GM12892 (cell line): ENCODE measurements around the gene OSBPL5.
"Not testable (repeated sequence)": the region's sequence is repeated elsewhere in the genome, so short reads cannot be mapped to it uniquely, and the experiment has no call there.

ENCODE experiments used
- DNase-seq: peaks from one replicate; pipeline ENCODE4 v3.0.0; 2011; ENCODE audit not compliant: insufficient read length
- FAIRE-seq: peaks from 2 replicates; lab custom pipeline; 2011; peaks lifted over from hg19 to GRCh38; lab: Jason Lieb, UNC
- POLR2A ChIP-seq: IDR thresholded peaks from 2 replicates; pipeline ENCODE4 v1.6.1; 2011; ENCODE audit warnings: low read depth, low read length, control low read depth
- POLR2AphosphoS5 ChIP-seq: IDR thresholded peaks from 2 replicates; pipeline ENCODE4 v1.6.1; 2011; ENCODE audit warnings: low read depth, low read length, control low read depth
- TAF1 ChIP-seq: IDR thresholded peaks from 2 replicates; pipeline ENCODE4 v1.6.1; 2011; ENCODE audit warnings: low read depth, mild to moderate bottlenecking, control low read depth, low read length, borderline replicate concordance

OSBPL5 gene

DNA sequence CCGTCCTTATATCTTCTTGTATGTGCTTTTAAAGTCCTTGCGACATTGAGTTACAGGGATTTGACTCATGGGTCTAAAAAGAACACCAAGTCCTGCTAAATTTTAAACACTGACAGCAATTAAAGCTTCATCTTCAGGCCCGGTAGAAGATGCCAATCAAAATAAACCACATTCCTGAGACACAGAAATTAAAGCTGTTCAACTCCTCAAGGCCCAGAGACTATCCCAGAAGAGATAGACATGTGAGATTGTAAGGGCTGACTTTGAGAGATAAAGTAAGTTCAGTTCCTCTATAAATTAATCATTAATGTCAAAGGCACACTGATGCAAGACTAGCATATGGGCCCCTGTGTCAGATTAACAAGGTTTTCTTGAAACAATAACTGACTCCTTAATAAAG, 49.8 kb downstream of the OSBPL5 start:
- TF ChIP-seq POLR2A = no peak
- no peak for TF ChIP-seq TAF1
- TF ChIP-seq POLR2AphosphoS5 = no peak
- FAIRE-seq = no peak

GRCh38 chr11:3113661-3114060, 51.4 kb downstream of the OSBPL5 start:
- not testable (repeated sequence) for DNase-seq, FAIRE-seq

More for the DNA sequence above, 49.8 kb downstream of the OSBPL5 start:
- no peak for DNase-seq

GRCh38 chr11:3111919-3112690, 53.0 kb downstream of the OSBPL5 start:
- DNase-seq (no peak), FAIRE-seq (no peak)
- no peak for TF ChIP-seq TAF1
- TF ChIP-seq POLR2A = no peak
- no peak for TF ChIP-seq POLR2AphosphoS5

DNA sequence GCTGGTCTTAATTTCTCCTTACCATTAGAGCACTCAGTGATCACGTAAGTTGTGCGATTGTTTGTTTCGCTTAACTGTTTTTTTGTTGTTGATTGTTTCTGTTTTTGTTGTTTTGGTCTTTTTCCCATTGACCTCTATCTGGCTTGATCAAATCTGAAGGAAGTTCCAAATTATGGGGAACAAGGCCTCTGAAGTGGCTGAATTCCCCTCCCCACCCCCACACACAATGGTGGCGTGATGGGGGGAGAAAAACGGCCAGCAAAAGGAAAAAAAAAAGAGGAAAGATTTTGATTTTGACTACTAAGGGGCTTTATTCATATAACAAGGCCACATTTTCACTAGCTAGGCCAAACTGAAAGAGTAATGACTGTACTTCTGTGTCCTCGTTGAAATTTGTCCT, 53.6 kb downstream of the OSBPL5 start:
- DNase-seq = no peak
- no peak for FAIRE-seq
- no peak for TF ChIP-seq POLR2AphosphoS5
- no peak for TF ChIP-seq TAF1
- no peak for TF ChIP-seq POLR2A

- no peak for TF ChIP-seq TAF1
- TF ChIP-seq POLR2A = no peak
- no peak for TF ChIP-seq POLR2AphosphoS5
- DNase-seq (peak; percentile 64), FAIRE-seq (no peak)
Measured at GRCh38 chr11:3109921-3110706, 55.0 kb downstream of the OSBPL5 start.

GRCh38 chr11:3109434-3109833, 55.7 kb downstream of the OSBPL5 start:
- FAIRE-seq (no peak), DNase-seq (no peak)
- TF ChIP-seq POLR2AphosphoS5 = no peak

GRCh38 chr11:3108183-3108721, 56.9 kb downstream of the OSBPL5 start:
- FAIRE-seq (no peak), DNase-seq (no peak)
- TF ChIP-seq POLR2A (no peak), TAF1 (no peak), POLR2AphosphoS5 (no peak)

DNA sequence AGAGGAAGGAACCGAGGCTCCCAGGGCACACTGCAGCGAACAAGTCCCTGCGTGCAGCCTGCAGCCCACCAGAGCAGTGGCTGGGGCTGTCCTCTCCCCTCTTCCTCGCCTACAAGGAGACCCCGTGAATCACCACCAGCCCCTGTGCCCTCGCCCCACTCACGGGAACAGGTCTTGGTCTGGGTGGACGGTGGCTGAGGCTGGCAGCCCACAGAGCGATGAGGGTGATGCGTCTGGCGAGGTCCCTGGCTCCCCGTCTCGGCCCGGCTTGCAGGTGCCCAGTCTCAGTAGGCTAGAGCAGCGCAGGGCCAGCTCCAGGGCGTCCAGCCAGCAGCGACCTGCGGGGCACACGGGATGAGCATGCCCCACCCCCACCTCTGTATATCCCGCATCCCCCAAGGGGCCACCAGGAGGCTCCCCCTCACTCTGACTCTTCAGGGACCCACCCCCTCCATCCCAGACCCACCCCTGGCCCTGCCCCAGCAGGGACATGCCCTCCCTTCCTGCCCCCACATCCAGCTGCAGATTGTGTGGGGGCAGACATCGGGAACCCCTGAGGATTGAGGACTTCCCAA, 57.4 kb downstream of the OSBPL5 start:
- DNase-seq (no peak), FAIRE-seq (no peak)
- TF ChIP-seq TAF1 (no peak), POLR2A (no peak), POLR2AphosphoS5 (no peak)

DNA sequence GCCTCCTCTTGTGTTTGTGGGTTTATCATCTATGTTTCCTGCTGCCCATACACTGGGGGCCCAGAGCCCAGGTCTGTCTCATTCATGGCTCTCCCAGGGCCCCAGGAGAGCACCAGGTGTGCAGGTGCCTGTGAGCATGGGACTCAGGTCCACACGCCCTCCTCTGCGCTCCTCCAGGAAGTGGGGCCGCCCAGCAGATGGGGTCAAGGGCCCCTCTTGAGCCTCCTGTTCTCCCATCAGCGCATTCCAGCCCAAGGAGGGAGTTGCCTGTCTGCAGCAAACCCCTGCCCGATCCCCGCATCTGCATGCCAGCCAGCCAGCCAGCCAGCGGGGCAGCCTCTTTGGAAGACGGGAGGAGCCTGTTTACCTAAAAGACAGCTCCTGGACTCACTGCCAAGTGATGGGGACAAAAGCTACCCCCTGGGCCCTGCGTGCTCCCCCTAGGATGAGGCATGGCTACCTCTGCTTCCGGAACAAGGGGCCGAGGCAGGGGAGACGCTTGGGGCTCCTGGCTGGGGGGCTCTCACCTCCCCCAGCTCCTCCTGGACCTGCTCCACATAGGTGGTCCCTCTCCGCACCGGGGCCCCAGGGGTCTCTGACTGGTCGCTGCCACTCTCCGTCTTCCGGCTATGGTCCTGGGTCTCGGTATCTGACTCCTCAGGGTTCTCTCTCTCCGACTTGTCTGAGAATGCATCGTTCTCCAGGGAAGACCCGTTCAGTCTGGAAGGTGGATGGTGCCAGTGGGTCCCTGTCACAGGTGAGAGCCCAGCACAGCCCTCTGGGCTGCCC, 58.2 kb downstream of the OSBPL5 start:
- FAIRE-seq = no peak
- no peak for TF ChIP-seq TAF1
- no peak for TF ChIP-seq POLR2A
- no peak for TF ChIP-seq POLR2AphosphoS5
- no peak for DNase-seq

GRCh38 chr11:3105791-3106735, 59.0 kb downstream of the OSBPL5 start:
- no peak for DNase-seq
- FAIRE-seq = no peak

More at GRCh38 chr11:3105791-3106735, 59.0 kb downstream of the OSBPL5 start:
- TF ChIP-seq POLR2A = no peak
- TF ChIP-seq TAF1 = no peak
- TF ChIP-seq POLR2AphosphoS5 = no peak
